ENCODE measurements around the gene HEXB. TPM values are rescaled to one million over a fixed set of nuclear protein-coding genes. Genes with fewer than 3 reads are reported as not detected.
A peak's percentile ranks its signal among the peaks of the same experiment; 100 is the strongest.

The HEXB gene
- total and polyA plus RNA-seq, 9 of the 15 experiments (the other 6 are each of a cell fraction or from before 2014, with no cell fraction given): 22.9 to 158 (median 108) TPM

GRCh38 chr5:74640450-74640953 lies 44.5 kb upstream of the HEXB start, which contains the start of gene ENC1 (continued):
- no peak for TF ChIP-seq ZNF449 (CRISPR knock-in tag; IDR thresholded peaks at IDR 0.05)
- no peak for TF ChIP-seq DPF2 (IDR thresholded peaks at IDR 0.05)
- peak; percentile 48; the same call in 1 of the 2 replicates for TF ChIP-seq ETV5 (CRISPR knock-in tag; IDR thresholded peaks at IDR 0.05; ENCODE audit: low read depth)
- TF ChIP-seq MCM3 (IDR thresholded peaks at IDR 0.05): no peak
- no peak for TF ChIP-seq HDAC2 (IDR thresholded peaks at IDR 0.05)
- TF ChIP-seq E2F1 (CRISPR knock-in tag; IDR thresholded peaks at IDR 0.05): no peak
- TF ChIP-seq YBX1 (IDR thresholded peaks at IDR 0.05): no peak
- no peak for TF ChIP-seq ZSCAN29 (IDR thresholded peaks at IDR 0.05)
- TF ChIP-seq SMAD4 (CRISPR knock-in tag; conservative IDR thresholded peaks at IDR 0.05): peak; percentile 77
- TF ChIP-seq CBX3 (IDR thresholded peaks at IDR 0.05; ENCODE audit: borderline replicate concordance in 1 of 2, low read length in 2 of 2): no peak
- no peak for TF ChIP-seq ZNF75A (CRISPR knock-in tag; IDR thresholded peaks at IDR 0.05)
- TF ChIP-seq ATF4 (CRISPR knock-in tag; IDR thresholded peaks at IDR 0.05): no peak
- TF ChIP-seq NCOA1 (IDR thresholded peaks at IDR 0.05; ENCODE audit: low read depth): no peak
- TF ChIP-seq ZNF174 (CRISPR knock-in tag; IDR thresholded peaks at IDR 0.05): no peak
- no peak for TF ChIP-seq ZNF324 (CRISPR knock-in tag; IDR thresholded peaks at IDR 0.05)
- no peak for TF ChIP-seq CSDE1 (IDR thresholded peaks at IDR 0.05)
- TF ChIP-seq POLR2AphosphoS2 (IDR thresholded peaks at IDR 0.05; ENCODE audit: low read length): no peak
- no peak for TF ChIP-seq JUN (IDR thresholded peaks at IDR 0.05; ENCODE audit: borderline replicate concordance, low read depth, low read length)
- TF ChIP-seq JUN (CRISPR knock-in tag; IDR thresholded peaks at IDR 0.05; ENCODE audit: borderline replicate concordance): no peak
- TF ChIP-seq TAF7 (tag; IDR thresholded peaks at IDR 0.05): no peak
- no peak for TF ChIP-seq HDGF (IDR thresholded peaks at IDR 0.05)
- no peak for TF ChIP-seq ZNF766 (CRISPR knock-in tag; conservative IDR thresholded peaks at IDR 0.05)
- no peak for TF ChIP-seq ZFP36 (IDR thresholded peaks at IDR 0.05; ENCODE audit: low read depth, low read length, partially characterized antibody)
- no peak for TF ChIP-seq ZNF76 (CRISPR knock-in tag; IDR thresholded peaks at IDR 0.05; ENCODE audit: borderline replicate concordance)
- no peak for TF ChIP-seq NFYB (IDR thresholded peaks at IDR 0.05; ENCODE audit: extremely low read depth, insufficient read length)
- no peak for TF ChIP-seq TCF7 (IDR thresholded peaks at IDR 0.05; ENCODE audit: borderline replicate concordance)
- peak; percentile 30 for TF ChIP-seq GABPA (tag; conservative IDR thresholded peaks at IDR 0.05; ENCODE audit: low read depth)
- TF ChIP-seq MTA1 (IDR thresholded peaks at IDR 0.05; ENCODE audit: borderline replicate concordance): no peak
- TF ChIP-seq PHB (CRISPR knock-in tag; IDR thresholded peaks at IDR 0.05): no peak
- TF ChIP-seq TEAD1 (CRISPR knock-in tag; IDR thresholded peaks at IDR 0.05): no peak
- no peak for TF ChIP-seq POLR2A (conservative IDR thresholded peaks at IDR 0.05)
- no peak for TF ChIP-seq ZEB2 (IDR thresholded peaks at IDR 0.05)
- no peak for TF ChIP-seq TRIM28 (IDR thresholded peaks at IDR 0.05)
- no peak for TF ChIP-seq SMARCC2 (IDR thresholded peaks at IDR 0.05; ENCODE audit: low read depth)
